DMS153 treated with DMSO at 0.1 percent for 48 hours (cell line): ENCODE results near the gene CYRIA.

Experiments
- DNase-seq: peaks from one replicate; lab custom pipeline; 2025; ENCODE audit not compliant: unreplicated experiment; lab: John Stamatoyannopoulos, UW

The CYRIA gene

DNA sequence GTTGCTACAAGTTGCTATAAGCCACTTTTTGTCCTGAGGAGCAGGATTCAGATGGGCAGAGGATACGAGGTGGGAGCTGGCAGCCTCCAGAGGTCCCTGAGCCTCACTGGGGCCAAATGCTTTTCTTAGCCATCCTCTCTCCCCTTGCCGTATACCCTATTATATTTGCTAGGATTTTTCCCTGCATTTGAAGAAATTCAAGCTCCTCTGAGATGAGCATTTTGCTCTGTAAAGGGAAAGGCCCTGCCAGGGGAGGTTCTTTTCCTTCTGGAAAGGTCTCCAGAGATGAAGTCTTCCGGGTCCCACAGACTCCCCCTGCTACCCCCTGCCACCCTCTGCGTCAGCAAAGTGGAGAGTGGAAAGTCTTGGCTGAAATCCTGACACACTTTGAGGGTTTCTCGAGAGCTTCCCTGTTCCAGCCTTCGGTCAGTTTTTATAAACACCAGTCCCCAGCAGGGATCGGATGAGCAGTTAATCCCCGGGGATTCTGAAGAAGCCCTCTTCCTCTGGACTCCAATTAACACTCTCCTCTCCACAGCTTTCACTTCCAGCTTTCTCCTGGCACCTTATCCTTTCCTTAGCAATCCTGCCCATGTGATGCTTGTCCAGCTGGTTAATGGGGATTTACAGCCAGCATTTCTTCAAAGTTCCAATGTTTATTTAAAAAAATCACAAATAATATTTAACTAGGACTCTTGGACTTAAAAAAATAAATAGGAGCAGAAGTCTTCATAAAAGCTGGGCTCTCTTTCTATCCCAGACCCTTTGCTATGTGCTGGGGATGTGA lies 13.1 kb downstream of the CYRIA start:
- no peak for DNase-seq

- DNase-seq = peak; percentile 34
Observed at GRCh38 chr2:16650287-16651249, 15.1 kb downstream of the CYRIA start.

- DNase-seq = no peak
Observed at GRCh38 chr2:16649353-16650286, 16.0 kb downstream of the CYRIA start.

DNA sequence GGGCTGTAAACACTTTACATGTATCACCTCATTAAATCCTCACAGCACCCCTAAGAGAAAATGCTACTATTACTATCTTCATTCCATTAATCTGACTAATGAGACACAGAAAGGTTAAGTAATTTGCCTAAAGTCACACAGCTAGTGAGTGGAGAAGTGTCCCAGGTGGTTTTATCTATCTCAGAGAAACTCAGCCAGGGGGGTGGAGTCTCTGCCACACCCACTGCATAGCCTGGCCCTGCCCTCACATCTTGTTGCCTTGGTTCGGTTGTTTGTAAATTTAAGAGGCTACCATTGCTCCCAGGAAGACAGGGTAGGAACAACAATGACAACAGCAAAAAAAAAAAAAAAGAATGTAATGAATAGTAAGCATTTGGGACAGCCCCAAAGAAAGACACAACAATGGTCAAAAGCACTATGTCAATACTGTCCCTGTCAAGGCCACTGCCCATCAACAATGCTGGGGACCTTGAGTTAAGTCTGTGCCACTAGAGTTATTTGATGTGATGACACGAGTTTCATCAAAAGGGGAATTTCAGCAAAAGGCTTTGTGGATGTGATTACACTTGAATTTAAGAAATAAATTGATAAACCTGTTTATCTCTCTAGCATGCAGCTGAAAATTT lies 17.5 kb downstream of the CYRIA start:
- DNase-seq = no peak

GRCh38 chr2:16645775-16646559 lies 19.7 kb downstream of the CYRIA start:
- DNase-seq = no peak

GRCh38 chr2:16645088-16645487 lies 20.5 kb downstream of the CYRIA start:
- DNase-seq = no peak

DNA sequence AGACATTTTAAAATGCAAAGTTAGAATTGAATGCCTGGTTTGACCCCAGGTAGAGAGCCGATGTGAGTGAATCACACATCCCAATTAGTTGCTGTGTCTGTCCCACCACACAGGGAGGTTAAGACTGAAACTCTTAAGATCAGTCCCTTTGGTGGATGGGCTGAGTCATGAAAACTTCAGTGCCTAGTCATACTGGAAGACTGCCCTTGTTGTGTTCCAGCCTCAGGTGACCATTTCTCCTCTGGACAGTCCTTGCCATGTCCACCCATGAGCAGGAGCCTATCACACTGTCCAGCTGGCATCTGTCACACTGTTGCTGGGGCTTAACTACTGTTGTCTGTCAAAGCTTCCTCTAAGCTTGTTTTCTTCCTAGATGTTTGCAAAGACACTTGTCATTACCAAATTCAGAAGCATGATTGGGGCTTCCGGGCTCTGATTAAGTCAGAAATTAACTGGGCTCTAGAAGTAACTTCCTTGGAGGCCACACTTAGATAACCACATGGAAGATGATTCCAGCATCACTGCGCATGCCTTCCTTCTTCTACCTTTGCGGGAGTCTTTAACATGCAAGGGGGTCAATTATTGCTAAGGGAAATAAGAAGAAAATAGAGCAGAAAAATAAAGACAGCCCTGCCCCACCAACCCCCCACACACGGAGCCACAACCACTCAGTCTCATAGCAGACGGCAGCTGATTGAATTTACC lies 21.3 kb downstream of the CYRIA start:
- DNase-seq = no peak

- no peak for DNase-seq
Observed at GRCh38 chr2:16643099-16643498, 22.5 kb downstream of the CYRIA start.

DNA sequence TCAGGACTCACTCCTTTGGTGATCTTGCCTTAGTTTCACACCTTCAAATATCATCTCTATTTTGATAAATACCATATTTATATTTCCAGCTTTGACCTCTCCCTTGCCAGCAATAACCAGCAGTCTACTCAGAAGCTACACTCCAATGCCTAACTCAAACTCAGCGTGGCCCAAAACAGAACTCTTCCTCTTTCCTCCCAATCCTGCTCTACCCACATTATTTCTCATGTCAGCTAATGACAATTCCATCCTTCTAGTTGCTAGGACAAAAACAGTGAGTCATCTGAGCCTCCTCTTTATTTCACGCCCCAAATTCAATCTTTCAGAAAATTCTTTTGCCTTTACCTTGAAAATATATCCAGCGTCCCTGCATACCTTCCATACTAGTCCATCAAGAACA lies 23.5 kb downstream of the CYRIA start:
- no peak for DNase-seq

DNA sequence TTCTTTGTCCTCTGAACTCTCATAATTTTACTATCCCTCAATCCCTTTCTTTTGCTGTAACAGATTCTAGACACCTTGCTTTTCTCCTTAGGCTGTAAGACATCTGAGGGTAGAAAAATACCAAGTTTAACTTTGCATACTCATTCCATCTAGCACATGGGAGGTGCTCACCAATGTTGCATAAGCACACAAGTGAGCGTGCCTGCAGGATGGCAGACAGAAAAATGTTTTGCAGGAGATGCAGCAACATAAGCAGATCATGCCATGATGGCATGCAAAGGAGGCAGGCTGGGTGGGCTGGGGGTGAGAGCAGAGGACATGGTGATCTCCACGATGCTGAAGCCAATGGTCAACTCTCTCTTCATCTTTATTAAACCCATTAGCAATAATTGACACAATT lies 24.1 kb downstream of the CYRIA start:
- DNase-seq = no peak

GRCh38 chr2:16640867-16641266 lies 24.8 kb downstream of the CYRIA start:
- no peak for DNase-seq

GRCh38 chr2:16640001-16640700 lies 25.5 kb downstream of the CYRIA start:
- DNase-seq = no peak

GRCh38 chr2:16639431-16639830 lies 26.2 kb downstream of the CYRIA start:
- peak; percentile 53 for DNase-seq

- peak; percentile 75 for DNase-seq
Observed at GRCh38 chr2:16638946-16639345, 26.7 kb downstream of the CYRIA start.

GRCh38 chr2:16637304-16637703 lies 28.3 kb downstream of the CYRIA start:
- no peak for DNase-seq

GRCh38 chr2:16635791-16636699 lies 29.6 kb downstream of the CYRIA start:
- no peak for DNase-seq

DNA sequence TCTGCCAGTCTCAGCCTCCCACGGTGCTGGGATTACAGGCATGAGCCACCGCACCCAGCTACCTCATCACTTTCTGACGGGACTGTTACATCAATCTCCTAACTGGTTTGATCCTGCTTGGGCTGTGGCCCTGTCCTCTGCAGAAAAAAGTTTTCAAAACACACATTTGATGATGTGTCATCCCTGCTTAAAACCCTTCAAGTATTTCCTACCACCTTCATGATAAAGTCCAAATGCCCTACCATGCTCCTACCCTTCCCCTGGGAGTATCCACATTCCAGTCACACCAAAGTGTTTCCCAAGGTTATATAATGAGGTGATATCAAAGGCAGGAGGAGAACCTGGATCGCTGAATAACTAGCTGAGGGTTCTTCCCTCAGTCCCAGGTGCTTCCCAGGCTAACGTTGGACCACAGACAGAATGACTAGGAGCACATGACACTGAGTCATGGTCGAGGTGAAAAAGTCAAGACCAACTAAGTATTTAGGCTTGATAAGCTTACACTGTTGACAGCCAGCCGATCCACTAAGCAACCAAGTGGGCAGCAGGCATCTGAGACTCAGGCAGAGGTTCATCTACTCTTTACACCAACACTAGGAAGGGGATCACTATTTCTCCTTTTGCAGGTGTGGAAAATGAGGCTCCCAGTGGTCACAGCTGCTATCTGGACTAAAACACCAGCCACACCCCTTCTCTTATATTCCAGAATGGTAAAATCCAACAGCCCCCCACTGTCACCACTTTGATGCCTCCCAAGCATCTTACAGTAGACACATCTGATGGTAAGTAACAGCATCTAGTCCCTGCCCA lies 31.8 kb downstream of the CYRIA start:
- DNase-seq = no peak
